NCI-H2171 treated with DMSO at 0.1 percent for 48 hours (cell line): ENCODE results near the gene NLRP1.
A peak's percentile ranks its signal among the peaks of the same experiment; 100 is the strongest.

Experiments
- DNase-seq: peaks from one replicate; lab custom pipeline; 2025; lab: John Stamatoyannopoulos, UW

Gene NLRP1

DNA sequence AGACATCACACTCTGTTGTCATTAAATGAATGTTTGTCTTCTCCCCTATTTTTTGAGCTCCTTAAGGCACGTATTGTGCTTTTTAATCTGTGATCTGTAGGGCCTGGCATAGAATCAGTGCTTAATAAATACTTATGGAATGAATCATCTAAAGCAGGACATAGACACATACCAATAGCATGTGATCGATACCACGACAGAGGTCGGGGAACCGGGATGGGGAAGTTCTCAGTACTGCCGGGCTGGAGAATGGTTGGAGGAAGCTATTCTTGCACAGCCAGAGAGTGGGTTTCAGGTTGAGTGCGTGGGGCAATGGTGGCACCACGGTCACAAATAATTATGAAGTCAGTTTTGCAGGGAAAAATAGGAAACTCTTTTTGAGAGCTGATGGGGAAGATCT is 26.8 kb downstream of the NLRP1 start:
- no peak for DNase-seq

DNA sequence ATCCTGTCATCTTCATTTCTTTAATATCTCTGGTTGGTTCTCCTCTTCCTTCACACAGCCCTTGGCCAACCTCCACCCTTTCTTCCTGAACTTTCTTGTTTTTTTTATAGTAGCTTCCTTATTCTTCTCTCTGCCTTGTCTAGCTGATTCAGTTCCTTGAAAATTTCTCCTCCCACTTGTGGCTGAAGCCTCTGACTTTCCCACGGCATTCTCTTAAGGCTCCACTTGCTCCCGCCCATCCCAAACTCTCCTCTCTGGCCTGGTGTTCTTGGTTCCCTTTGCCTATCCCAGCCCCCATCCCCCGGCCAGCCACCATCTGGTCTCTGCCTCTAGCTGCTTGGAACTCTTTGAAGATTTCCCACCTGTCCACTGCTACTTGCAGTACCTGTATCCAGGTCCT is 29.1 kb downstream of the NLRP1 start:
- DNase-seq, result no peak

DNA sequence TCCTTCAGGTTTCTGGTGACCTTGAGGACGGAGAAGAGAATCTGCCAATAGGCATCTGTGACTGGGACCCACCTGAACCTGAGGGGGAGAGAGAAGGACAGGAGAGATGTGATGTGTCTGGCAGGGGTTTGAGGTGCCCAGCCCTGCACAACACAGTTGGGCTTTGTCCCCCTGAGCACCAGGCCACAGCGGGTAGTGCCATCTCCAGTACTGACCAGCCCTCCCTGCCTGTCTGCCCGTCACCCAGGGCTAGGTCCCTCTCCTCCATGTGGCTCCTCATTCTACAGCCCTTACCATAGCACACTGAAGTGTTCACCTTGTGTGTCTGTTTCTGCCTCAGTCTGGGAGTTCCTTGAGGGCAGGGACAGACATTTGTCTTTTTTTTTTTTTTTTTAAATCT is 30.8 kb downstream of the NLRP1 start:
- no peak for DNase-seq

DNA sequence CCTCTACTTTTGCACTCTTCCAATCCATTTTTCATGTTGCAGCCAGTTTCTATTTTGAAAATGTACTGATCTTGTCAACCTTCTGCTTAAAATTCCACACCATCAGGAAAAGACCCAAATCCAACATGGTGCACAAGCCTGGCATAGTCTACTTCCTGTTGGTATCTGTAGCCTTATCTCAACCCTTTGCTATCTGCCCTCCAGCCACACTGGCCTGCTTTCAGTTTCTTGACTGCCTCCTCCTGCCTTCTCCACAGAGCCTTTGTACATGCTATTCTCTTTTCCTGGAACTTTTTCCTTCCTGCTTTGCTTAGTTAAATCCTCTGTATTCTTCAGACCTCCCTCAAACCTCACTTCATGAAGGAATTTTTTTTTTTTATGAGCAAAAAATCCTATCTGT is 31.5 kb downstream of the NLRP1 start:
- DNase-seq, result no peak

GRCh38 chr17:5545051-5545987 is 39.0 kb downstream of the NLRP1 start:
- peak; percentile 83 for DNase-seq

DNA sequence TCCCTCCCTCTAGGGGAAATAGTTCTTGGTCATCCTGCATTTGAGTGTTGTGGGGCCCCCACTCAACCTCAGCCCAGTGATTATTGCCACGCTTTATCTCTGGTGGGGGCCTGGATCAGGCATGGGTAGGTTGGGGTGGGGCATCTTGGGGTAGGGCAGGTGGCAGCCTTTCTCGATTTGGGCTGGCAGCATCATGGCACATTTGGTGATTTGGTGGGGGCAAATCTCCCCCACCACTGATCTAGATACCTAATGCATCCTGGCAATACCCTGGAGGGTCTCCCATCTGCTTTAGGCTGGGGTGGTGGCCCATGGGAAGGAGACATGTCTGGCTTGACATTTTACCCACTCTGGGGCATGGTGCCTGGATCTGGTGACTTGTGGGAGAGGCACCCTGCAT is 40.2 kb downstream of the NLRP1 start:
- peak; percentile 75 for DNase-seq

- no peak for DNase-seq
Observed at GRCh38 chr17:5541610-5542202, 42.6 kb downstream of the NLRP1 start.

DNA sequence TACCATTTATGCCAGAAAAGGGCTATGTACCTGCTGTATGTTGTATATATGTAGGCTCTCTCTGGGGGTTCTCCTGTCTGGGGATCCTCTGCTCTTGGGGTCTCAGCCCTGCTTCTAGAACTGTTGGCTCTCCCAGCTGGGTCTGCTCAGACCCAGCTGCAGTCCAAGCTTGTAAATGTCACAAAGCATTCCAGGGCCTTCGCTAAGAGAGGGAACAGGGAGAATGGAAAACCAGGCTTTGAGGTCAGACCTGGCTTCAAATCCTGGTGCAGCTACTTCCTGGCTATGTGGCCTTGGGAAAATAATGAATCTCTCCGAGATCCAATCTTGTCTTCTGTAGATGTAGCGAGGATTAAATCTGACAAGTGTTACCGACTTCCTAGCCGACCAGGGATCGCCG is 44.0 kb downstream of the NLRP1 start:
- DNase-seq, result no peak

DNA sequence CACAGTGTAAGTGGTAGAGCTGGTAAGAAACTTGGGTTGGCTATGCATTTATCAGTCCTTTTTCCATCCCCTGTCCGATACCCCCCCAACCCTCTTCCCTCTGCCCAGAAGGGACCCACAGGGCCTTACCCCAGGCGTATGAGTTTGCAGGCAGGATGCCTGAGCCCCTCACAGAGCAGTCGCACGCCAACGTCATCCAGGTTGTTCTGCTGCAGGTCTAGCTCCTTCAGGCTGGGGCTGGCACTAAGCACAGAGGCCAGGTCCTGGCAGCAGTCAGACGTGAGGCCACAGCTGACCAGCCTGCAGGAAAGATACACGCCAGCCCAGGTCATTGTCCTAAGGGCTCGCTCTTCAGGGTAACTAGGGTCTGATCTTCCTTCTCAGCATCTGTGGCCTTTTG is 45.0 kb downstream of the NLRP1 start:
- no peak for DNase-seq

DNA sequence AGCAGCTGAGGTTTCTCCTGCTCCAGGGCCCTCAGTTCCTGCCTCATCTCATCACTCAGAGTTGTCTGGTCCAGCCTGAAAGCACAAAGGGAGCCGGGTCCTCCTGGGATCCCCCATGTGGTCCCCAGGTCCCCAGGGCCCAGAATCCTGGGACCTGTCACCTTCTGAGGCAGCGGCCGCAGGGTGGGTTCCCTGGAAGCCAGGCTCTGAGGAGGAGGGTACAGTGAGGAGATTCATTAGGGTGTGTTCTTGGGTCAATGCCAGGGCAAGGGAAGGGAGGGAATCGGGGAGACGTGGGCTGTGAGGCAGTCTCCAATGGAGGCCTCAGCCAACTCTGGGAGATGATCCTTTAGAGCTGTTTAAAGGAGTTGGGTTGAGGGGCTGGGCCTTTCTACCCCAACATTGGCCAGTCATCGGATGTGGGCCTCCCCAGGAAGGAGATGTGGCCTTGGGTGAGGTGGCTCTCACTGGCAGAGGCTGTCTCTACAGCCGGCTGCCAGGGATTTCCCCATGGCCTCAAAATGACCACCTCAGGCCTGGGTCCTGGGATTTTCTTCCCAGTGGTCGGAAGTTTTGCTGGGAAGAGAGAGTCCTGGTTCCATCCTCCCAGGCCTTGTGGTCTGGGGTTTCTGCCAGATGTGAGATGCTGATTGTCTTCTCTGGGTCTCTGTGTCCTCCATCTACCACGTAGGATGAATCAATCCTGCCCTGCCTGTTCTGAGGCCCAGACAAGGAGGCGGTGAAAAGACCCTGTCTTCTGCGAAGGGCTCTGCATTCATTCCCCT is 47.3 kb downstream of the NLRP1 start:
- no peak for DNase-seq

DNA sequence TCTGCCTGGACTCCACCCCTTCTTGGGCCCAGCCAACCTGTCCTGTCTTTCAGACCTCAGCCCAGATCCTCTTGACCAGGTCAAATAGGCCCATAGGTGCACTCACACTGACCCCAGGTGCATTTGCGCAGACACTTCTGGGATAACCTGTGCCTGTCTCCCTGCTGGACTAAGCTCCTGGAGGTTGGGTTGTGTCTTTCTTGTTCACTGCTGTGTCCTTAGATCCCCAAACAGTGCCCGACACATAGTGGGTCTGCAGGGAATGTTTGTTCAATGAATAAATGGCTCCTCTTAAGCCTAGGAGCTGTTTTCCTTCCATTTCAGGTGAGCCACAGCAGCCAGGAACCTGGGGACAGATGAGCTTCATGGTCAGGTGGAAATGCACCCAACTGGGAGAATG is 48.9 kb downstream of the NLRP1 start:
- DNase-seq, result no peak

GRCh38 chr17:5533486-5534315 is 50.6 kb downstream of the NLRP1 start:
- DNase-seq, result no peak

- DNase-seq, result no peak
Observed at GRCh38 chr17:5532581-5532980, 51.7 kb downstream of the NLRP1 start.

GRCh38 chr17:5531085-5531418 is 53.3 kb downstream of the NLRP1 start:
- DNase-seq, result no peak

GRCh38 chr17:5530265-5531084 is 53.8 kb downstream of the NLRP1 start:
- DNase-seq, result no peak

DNA sequence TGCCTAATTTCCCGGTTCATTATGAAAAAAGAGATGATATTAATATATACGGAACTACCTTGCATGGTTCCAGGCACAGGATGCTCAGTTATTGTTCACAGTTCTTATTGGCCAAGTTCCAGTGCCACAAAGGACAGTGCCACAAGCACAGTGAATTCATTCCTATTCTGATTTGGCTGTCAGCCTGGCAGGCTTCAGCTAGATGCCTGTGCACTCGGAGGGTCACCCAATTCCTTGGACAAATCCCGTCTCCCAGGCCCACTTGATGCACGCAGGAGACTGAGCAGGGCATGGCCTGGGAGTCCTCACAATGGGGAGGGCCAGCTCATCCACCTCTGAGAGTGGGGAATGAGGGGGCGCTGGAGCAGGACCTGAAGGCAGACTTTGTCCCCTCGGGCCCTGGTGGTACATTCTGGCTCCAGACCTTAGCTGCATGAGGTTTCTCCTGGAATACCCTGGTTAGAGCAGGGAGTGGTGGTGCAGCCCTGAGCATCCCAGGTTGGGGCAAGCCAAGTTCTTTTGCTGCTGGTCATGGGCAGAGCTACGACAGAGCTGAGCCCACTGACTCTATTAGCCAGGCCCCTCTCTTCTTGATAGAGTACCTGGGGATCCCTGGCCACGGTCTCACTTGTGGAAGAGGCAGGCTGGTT is 56.6 kb downstream of the NLRP1 start:
- no peak for DNase-seq

DNA sequence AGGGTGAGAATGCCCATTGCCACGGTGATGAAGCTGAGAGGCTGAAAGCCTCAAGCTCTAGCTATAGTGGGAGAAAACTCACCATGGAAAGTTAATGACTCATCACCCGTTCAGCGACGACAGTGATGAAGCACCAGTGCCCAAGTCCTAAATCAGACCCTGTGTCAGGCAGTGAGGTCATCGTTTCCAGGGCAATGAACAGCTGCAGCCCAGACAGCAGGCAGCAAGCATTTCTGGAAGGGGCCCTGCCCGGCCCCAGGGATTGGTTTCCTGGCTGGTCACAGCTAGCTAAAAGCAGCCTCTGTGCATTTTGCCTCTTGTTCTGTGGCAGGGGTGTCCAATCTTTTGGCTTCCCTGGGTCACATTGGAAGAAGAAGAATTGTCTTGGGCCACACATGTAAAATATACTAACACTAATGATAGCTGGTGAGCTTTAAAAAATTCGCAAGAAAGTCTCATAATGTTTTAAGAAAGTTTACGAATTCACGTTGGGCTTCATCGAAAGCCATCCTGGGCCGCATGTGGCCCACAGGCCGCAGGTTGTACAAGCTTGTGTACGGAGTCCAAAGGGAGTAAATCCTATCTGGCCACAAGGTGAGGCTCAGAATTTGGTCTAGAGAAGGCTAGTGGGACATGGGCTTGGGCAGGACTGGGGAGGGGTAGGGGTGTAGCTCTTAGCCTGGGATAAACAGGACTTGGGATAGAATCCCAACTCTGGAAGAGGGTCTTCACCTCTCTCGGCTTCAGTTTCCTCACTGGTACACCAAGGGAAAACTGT is 57.3 kb downstream of the NLRP1 start:
- DNase-seq, result peak; percentile 29

DNA sequence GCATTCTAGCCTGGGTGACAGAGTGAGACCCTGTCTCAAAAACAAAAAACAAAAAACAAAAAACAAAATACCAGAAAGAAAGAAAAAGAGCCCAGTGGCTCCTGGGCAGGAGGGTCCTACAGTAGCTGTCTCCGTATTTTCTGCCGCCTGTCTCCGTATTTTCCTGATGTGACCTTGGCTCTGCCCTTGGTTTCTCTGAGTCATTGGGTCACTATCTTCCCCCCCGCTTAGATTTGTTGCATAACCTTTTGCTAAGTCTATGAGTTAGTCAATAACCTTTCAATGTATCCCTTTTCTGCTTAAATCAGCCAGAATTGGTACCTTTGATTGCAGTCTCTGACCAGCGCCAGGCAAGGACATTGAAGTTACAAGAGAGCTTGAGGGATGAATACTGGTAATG is 61.1 kb downstream of the NLRP1 start:
- DNase-seq, result no peak

- DNase-seq, result no peak
Observed at GRCh38 chr17:5522476-5522875, 61.8 kb downstream of the NLRP1 start.
